NT2/D1 (cell line): Measurements from ENCODE around the gene WDR90.

Experiments
- DNase-seq: peaks from one replicate; pipeline ENCODE4 v3.0.0-alpha.2; 2011; ENCODE audit warnings: low read depth, low spot score
- H3K27me3 ChIP-seq: 2 replicates; pipeline ENCODE4 v1.6.0; 2011; ENCODE audit warnings: mild to moderate bottlenecking; ENCODE audit not compliant: insufficient read length, insufficient read depth
- H3K36me3 ChIP-seq: 2 replicates; pipeline ENCODE4 v1.6.1; 2011; ENCODE audit warnings: mild to moderate bottlenecking, low read length, mixed read lengths; ENCODE audit not compliant: insufficient read depth, insufficient read length
- H3K4me1 ChIP-seq: 2 replicates; pipeline ENCODE4 v1.5.1; 2011; ENCODE audit not compliant: insufficient read depth, insufficient read length
- H3K4me3 ChIP-seq: 2 replicates; pipeline ENCODE4 v1.5.1; 2011; ENCODE audit warnings: low read depth; ENCODE audit not compliant: insufficient read length
- H3K9ac ChIP-seq: 2 replicates; pipeline ENCODE4 v1.6.0; 2011; ENCODE audit warnings: low read depth; ENCODE audit not compliant: insufficient read length
- H3K9me3 ChIP-seq: 2 replicates; pipeline ENCODE4 v1.5.1; 2011; ENCODE audit warnings: mild to moderate bottlenecking, low read length; ENCODE audit not compliant: insufficient read depth
- SUZ12 ChIP-seq: IDR thresholded peaks from 2 replicates; pipeline ENCODE4 v1.6.1; 2011; ENCODE audit not compliant: insufficient read length, insufficient read depth; ENCODE audit errors: extremely low read depth
- YY1 ChIP-seq: IDR thresholded peaks from 2 replicates; pipeline ENCODE4 v1.6.1; 2011; ENCODE audit not compliant: insufficient read length, insufficient read depth
- ZNF274 ChIP-seq: IDR thresholded peaks from 2 replicates; pipeline ENCODE4 v1.6.1; 2011; ENCODE audit warnings: mild to moderate bottlenecking, low read depth, low read length

WDR90 gene

DNA sequence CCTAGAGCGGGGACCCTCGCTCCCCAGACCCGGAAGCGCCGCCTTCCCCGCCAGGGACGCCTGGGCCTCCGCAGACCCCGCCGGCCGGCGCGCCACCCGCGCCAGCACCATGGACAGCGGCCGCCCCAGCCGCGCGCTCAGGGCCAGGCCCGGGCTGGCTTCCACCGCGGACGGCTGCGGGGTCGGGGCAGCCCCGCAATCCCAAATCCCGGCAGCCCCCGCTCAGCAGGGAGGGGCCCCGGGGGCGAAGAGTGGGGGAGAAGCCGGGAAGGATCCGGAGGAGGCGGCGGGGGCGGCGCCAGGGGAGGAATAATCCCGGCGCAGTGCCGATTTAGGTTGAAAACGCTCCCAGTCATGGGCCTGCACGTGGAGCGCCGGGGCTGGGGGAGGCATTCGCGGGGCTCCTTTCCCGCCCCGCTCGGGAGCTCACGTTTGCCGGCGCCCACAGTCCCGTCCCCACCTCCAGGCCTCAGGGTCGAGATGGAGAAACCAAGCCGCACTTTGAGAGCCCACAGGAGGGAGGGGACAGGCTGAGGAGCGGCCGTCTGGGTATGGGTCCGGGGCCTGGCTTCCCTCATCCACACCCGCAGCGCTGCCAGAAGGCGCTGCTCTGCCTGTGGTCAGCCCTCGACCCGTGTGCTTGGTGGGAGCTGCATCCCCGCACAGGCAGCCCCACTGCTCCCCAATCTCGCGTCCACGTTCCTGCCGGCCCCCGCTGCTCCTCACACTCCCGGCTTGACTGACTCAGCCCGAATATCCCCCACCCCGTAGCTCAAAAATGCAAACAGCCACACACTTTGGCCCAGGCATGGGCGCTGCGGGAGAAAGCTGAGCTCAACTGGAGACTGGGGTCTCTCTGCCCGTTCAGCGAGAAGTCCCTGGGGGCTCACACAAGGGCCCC is 51.8 kb downstream of the WDR90 start:
- Histone ChIP-seq H3K4me3 (peak overlapping the region; percentile 15), H3K9me3 (no peaks in the 10 kb centered on the region), H3K27me3 (peaks cover 93% of the 10 kb centered on the region), H3K36me3 (no peaks in the 10 kb centered on the region), H3K9ac (peak overlapping the region; percentile 42), H3K4me1 (peaks cover 17% of the 10 kb centered on the region)
- TF ChIP-seq ZNF274: no peak
- TF ChIP-seq SUZ12: peak; percentile 62
- DNase-seq: no peak

DNA sequence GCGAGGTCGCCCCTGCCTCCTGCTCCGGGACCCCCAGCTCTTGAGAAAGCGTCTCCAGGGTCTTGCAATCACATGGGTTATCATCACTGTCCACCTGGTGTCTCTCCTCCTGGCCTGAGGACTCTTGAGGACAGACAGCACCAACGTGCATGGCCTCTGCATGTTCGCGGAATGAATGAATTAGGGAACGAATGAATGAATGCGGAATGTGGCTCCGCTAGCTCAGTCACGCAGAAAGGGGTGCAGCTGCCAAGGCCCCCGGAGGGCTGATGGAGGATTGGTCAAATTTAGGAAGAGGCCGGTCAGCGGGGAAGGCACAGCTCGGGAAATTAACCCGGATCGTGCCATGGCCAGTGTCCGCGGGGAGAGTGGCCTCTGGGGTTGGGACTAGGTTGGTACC is 53.2 kb downstream of the WDR90 start:
- no peak for TF ChIP-seq YY1
- TF ChIP-seq ZNF274: no peak
- no peak for TF ChIP-seq SUZ12
- H3K9ac ChIP-seq: peak overlapping the region; percentile 21
- peaks cover 22% of the 10 kb centered on the region for H3K4me1 ChIP-seq
- no peaks in the 10 kb centered on the region for H3K36me3 ChIP-seq
- H3K9me3 ChIP-seq: no peaks in the 10 kb centered on the region
- H3K4me3 ChIP-seq: no peak overlapping the region
- DNase-seq: no peak
- H3K27me3 ChIP-seq: peaks cover 94% of the 10 kb centered on the region

- Histone ChIP-seq H3K9me3 (no peaks in the 10 kb centered on the region), H3K4me3 (no peak overlapping the region), H3K4me1 (peaks cover 22% of the 10 kb centered on the region), H3K9ac (no peak overlapping the region), H3K36me3 (no peaks in the 10 kb centered on the region), H3K27me3 (peaks cover 96% of the 10 kb centered on the region)
- no peak for DNase-seq
- TF ChIP-seq YY1 (no peak), ZNF274 (no peak), SUZ12 (no peak)
These were observed 54.2 kb downstream of the WDR90 start for GRCh38 chr16:703406-703805.

GRCh38 chr16:704047-704446 is 54.9 kb downstream of the WDR90 start:
- H3K27me3 ChIP-seq: peaks cover 97% of the 10 kb centered on the region
- H3K9me3 ChIP-seq: no peaks in the 10 kb centered on the region
- no peak for DNase-seq
- H3K4me1 ChIP-seq: peaks cover 22% of the 10 kb centered on the region
- no peak for TF ChIP-seq SUZ12
- no peak for TF ChIP-seq YY1
- no peak overlapping the region for H3K9ac ChIP-seq
- H3K4me3 ChIP-seq: no peak overlapping the region
- no peaks in the 10 kb centered on the region for H3K36me3 ChIP-seq

DNA sequence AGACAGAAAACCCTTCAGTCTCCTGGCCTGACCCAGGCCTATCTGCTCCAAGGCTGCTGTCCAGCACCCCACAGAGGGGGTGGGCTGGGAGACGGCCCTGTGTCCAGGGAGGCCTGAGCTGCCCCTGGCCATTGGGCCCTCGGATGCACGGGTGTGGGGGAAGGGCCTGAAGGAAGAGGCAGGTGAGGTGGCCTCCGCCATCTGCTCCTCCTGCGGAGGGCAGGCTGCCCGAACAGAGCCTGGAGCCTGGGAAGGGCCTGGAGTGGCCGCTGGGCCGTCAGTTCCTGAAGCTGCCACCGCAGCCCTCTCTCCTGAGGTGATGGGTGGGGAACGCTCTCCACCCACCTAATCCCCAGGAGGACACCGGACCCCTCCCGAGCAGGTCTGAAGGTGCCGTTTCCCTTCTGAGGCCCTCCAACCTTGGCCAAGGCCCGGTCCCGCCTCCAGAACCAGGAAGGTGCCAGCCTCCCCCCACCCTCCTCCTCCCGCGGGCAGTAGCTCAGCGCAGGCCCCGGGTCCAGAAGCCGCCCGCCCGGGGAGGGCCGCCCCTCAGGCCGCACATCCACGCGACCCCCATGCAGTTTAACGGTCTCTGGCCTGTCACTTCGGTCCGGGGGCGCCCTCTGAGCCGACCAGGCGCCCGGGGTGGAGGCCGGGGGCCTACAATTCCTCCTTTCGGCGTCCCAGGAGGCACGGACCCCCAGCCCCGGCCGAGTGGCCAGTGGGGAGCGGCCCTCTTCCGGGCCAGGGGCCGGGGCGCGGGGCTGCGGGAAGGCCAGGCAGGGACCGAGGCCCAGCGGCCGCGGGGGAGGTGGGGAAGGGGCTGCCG is 55.6 kb downstream of the WDR90 start:
- Histone ChIP-seq H3K27me3 (peaks cover 97% of the 10 kb centered on the region), H3K9me3 (no peaks in the 10 kb centered on the region), H3K4me3 (peak overlapping the region; percentile 24), H3K36me3 (no peaks in the 10 kb centered on the region), H3K4me1 (peaks cover 23% of the 10 kb centered on the region), H3K9ac (peak overlapping the region; percentile 56)
- DNase-seq: no peak
- no peak for TF ChIP-seq SUZ12
- no peak for TF ChIP-seq YY1
- no peak for TF ChIP-seq ZNF274

- no peak for DNase-seq
These were observed 56.4 kb downstream of the WDR90 start, which contains the start of gene FBXL16 for GRCh38 chr16:705431-706188. FBXL16 (minus strand) TSS chr16:705801; CDS start chr16:697405, 8,396 bp downstream.

More at GRCh38 chr16:705431-706188, 56.4 kb downstream of the WDR90 start, which contains the start of gene FBXL16:
- Histone ChIP-seq H3K4me3 (peak within 1 kb of the TSS; percentile 50), H3K36me3 (no peaks in the 10 kb centered on the region), H3K9me3 (no peaks in the 10 kb centered on the region), H3K4me1 (peaks cover 32% of the 10 kb centered on the region), H3K9ac (peak within 1 kb of the TSS; percentile 70), H3K27me3 (peaks cover 97% of the 10 kb centered on the region)
- no peak for TF ChIP-seq ZNF274
